ENCODE data around the gene ITGB5. TPM values are rescaled to one million over a fixed set of nuclear protein-coding genes. Genes with fewer than 3 reads are reported as not detected.

ITGB5 gene
- total and polyA plus RNA-seq, 4 donors = 16.9 to 66.6 (median 48.0) TPM

DNA sequence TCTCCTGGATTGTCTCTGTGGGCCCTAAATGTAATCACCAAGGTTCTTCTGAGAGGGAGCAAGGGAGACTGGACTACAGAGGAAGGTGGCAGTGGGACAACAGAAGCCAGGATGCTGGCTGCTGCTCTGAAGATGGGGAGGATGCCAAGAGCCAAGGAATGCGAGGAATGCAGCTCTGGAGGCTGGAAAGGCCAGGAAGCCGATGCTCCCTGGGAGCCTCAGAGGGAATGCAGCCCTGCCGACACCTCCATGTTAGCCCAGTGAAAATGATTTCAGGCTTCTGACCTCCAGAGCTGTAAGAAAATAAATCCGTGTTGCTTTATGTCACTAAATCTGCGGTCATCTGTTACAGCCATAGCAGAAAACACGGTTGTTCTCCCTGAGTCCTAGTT lies 112.8 kb downstream of the ITGB5 start:
- Histone ChIP-seq H3K27ac (ENCODE audit: low read depth in 1 of 2, low read length in 2 of 2) (no peak overlapping the region), H3K9ac (ENCODE audit: low read depth in 1 of 2, low read length in 2 of 2) (no peak overlapping the region), H3K4me1 (ENCODE audit: control insufficient read depth in 4 of 4, insufficient read depth in 4 of 4, low read length in 3 of 4) (peaks cover 0 to 12% (median 8%) of the 10 kb centered on the region in 4 donors), H3K9me3 (ENCODE audit: control insufficient read depth in 4 of 4, low read length in 3 of 4) (no peaks in the 10 kb centered on the region), H3K36me3 (ENCODE audit: control insufficient read depth in 4 of 4, insufficient read depth in 3 of 4, low read depth in 1 of 4, low read length in 3 of 4) (peaks cover 0 to 11% (median 8%) of the 10 kb centered on the region in 4 donors), H3K27me3 (ENCODE audit: control insufficient read depth in 4 of 4, insufficient read depth in 4 of 4, low read length in 3 of 4) (no peaks in the 10 kb centered on the region), H3K4me3 (ENCODE audit: low read depth in 1 of 3, low read length in 3 of 3) (no peak overlapping the region)
- 84% methylated on average over 6 of the region's 6 CpGs for WGBS
- TF ChIP-seq NR2F2 (IDR thresholded peaks at IDR 0.05) (peak; percentile 74), YY1 (IDR thresholded peaks at IDR 0.05) (no peak), ZBTB33 (IDR thresholded peaks at IDR 0.05) (no peak), RXRA (IDR thresholded peaks at IDR 0.05) (no peak), JUND (IDR thresholded peaks at IDR 0.05) (no peak), TAF1 (conservative IDR thresholded peaks at IDR 0.05) (no peak), HNF4G (IDR thresholded peaks at IDR 0.05) (no peak)
- TF ChIP-seq, protein P1, sequence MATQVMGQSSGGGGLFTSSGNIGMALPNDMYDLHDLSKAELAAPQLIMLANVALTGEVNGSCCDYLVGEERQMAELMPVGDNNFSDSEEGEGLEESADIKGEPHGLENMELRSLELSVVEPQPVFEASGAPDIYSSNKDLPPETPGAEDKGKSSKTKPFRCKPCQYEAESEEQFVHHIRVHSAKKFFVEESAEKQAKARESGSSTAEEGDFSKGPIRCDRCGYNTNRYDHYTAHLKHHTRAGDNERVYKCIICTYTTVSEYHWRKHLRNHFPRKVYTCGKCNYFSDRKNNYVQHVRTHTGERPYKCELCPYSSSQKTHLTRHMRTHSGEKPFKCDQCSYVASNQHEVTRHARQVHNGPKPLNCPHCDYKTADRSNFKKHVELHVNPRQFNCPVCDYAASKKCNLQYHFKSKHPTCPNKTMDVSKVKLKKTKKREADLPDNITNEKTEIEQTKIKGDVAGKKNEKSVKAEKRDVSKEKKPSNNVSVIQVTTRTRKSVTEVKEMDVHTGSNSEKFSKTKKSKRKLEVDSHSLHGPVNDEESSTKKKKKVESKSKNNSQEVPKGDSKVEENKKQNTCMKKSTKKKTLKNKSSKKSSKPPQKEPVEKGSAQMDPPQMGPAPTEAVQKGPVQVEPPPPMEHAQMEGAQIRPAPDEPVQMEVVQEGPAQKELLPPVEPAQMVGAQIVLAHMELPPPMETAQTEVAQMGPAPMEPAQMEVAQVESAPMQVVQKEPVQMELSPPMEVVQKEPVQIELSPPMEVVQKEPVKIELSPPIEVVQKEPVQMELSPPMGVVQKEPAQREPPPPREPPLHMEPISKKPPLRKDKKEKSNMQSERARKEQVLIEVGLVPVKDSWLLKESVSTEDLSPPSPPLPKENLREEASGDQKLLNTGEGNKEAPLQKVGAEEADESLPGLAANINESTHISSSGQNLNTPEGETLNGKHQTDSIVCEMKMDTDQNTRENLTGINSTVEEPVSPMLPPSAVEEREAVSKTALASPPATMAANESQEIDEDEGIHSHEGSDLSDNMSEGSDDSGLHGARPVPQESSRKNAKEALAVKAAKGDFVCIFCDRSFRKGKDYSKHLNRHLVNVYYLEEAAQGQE (IDR thresholded peaks at IDR 0.05) = no peak
- DNase-seq (ENCODE audit: low spot score) = no peak

DNA sequence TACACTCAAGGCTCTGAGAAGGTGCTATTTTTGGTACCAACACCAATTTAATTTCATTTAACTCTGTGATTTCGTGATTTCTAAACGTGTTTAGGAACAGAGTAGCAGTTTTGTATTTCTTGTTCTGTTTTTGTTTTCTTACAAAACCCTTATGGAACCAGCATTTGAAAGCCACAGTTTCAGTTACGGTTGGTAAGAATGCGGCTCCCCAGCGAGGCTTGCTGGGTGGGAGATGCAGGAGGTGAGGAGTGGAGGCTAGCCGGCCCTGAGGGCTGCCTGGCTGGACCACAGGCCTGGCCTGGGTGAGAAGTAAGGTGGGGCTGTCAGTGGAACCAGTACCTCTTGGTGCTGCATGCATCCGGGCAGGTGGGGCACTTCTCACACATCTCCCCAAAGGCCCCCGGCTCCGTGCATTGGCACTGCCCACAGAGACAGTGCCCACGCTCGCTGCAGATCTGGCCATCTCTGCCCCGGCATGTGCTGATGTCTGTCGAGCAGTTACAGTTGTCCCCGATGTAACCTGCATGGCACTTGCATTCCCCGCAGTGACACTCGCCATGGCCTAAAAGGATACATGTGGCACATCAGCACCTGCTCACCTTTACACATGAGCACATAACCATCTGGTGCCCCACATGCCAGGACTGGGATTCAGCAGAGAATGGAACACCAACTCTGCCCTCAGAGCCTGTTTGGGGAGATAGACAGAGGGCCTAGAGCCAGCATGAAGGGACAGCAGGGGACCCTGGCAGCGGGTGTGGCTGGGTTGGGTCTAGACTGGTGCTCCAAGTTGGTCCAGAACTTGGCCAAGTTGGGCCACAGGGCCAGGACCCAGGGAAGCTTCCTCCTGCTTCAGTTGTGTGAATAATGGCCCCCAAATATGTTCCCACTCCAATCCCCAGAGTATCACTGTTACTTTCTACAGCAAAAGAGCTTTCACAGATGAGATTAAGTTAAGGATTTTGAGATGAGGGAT lies 113.5 kb downstream of the ITGB5 start:
- Histone ChIP-seq H3K27ac (ENCODE audit: low read depth in 1 of 2, low read length in 2 of 2) (no peak overlapping the region), H3K4me3 (ENCODE audit: low read depth in 1 of 3, low read length in 3 of 3) (no peak overlapping the region), H3K36me3 (ENCODE audit: control insufficient read depth in 4 of 4, insufficient read depth in 3 of 4, low read depth in 1 of 4, low read length in 3 of 4) (peaks cover 0 to 18% (median 14%) of the 10 kb centered on the region in 4 donors), H3K9me3 (ENCODE audit: control insufficient read depth in 4 of 4, low read length in 3 of 4) (no peaks in the 10 kb centered on the region), H3K27me3 (ENCODE audit: control insufficient read depth in 4 of 4, insufficient read depth in 4 of 4, low read length in 3 of 4) (no peaks in the 10 kb centered on the region), H3K9ac (ENCODE audit: low read depth in 1 of 2, low read length in 2 of 2) (no peak overlapping the region), H3K4me1 (ENCODE audit: control insufficient read depth in 4 of 4, insufficient read depth in 4 of 4, low read length in 3 of 4) (peaks cover 0 to 10% (median 5%) of the 10 kb centered on the region in 4 donors)
- 96% methylated on average over 17 of the region's 17 CpGs for WGBS
- DNase-seq (ENCODE audit: low spot score) = no peak
- TF ChIP-seq FOXA2 (IDR thresholded peaks at IDR 0.05) (no peak), YY1 (IDR thresholded peaks at IDR 0.05) (no peak), JUND (IDR thresholded peaks at IDR 0.05) (no peak), RAD21 (IDR thresholded peaks at IDR 0.05) (no peak), ATF3 (IDR thresholded peaks at IDR 0.05) (no peak), HNF4A (conservative IDR thresholded peaks at IDR 0.05) (no peak), HNF4G (IDR thresholded peaks at IDR 0.05) (no peak), TAF1 (conservative IDR thresholded peaks at IDR 0.05) (no peak), CTCF (IDR thresholded peaks at IDR 0.05; ENCODE audit: low read depth, low read length, missing input control) (no peak), NR2F2 (IDR thresholded peaks at IDR 0.05) (no peak), MAX (IDR thresholded peaks at IDR 0.05) (no peak), FOXA1 (IDR thresholded peaks at IDR 0.05) (no peak), SP1 (IDR thresholded peaks at IDR 0.05) (no peak), EGR1 (IDR thresholded peaks at IDR 0.05; ENCODE audit: low read depth in 2 of 2) (no peak), ZBTB33 (IDR thresholded peaks at IDR 0.05) (no peak), GABPA (IDR thresholded peaks at IDR 0.05 in 1 of 2, conservative IDR thresholded peaks at IDR 0.05 in 1 of 2) (no peak)

All from liver (tissue), 9 donors.